ENCODE data around the gene CHCHD3.

DNA sequence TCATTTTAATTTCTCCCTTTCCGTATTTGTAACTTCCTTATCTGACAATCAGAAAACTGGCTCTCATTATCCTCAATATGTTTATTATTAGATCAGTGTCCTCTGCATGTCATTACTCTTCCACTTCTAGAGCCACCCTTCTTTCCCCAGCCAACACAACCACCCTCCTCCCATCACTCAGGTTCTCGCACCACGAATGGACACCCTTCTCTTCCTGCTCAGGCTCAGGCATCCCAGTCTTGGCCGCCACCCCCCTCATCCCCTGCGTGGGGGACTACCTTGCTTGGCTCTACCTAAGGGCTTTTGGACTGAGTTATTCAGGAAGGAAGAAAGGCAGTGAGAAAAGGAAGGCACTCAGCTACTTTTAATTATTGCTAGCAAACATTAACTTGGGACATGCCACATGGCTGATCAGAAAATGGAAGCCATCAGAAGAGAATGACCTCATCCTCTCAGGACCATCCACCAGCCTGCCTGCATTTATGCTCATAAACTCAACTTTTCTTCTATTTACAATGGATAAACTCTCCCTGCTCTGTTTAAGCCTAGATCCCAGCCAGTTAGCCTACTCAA lies 305.8 kb downstream of the CHCHD3 start:
- TF ChIP-seq POLR2A (IDR thresholded peaks at IDR 0.05; ENCODE audit: low read depth, low read length): no peak
- no peak for TF ChIP-seq PAX5 (IDR thresholded peaks at IDR 0.05; ENCODE audit: insufficient read depth, low read length, severe bottlenecking)
- no peak for TF ChIP-seq POLR2AphosphoS5 (IDR thresholded peaks at IDR 0.05; ENCODE audit: low read depth, low read length)
- TF ChIP-seq TAF1 (IDR thresholded peaks at IDR 0.05; ENCODE audit: low read depth, low read length): no peak
